Measurements from ENCODE around the gene ZFP36L1. TPM values are rescaled to one million over a fixed set of nuclear protein-coding genes. Genes with fewer than 3 reads are reported as not detected.

ZFP36L1 gene
- total RNA-seq, 4 donors from 2014 or later, result 125 to 253 (median 196) TPM

GRCh38 chr14:68785534-68786490 lies 7.1 kb downstream of the ZFP36L1 start:
- no peak for TF ChIP-seq CTCF (IDR thresholded peaks at IDR 0.05; ENCODE audit: low read depth)

- no peak for TF ChIP-seq CTCF (IDR thresholded peaks at IDR 0.05; ENCODE audit: low read depth)
Measured at GRCh38 chr14:68784978-68785533, 7.8 kb downstream of the ZFP36L1 start.

- no peak for TF ChIP-seq CTCF (IDR thresholded peaks at IDR 0.05; ENCODE audit: low read depth)
Measured at GRCh38 chr14:68784226-68784910, 8.5 kb downstream of the ZFP36L1 start.

GRCh38 chr14:68783408-68784225 lies 9.2 kb downstream of the ZFP36L1 start:
- TF ChIP-seq CTCF (IDR thresholded peaks at IDR 0.05; ENCODE audit: low read depth), result no peak

- TF ChIP-seq CTCF (IDR thresholded peaks at IDR 0.05; ENCODE audit: low read depth), result no peak
Measured at GRCh38 chr14:68782091-68782981, 10.5 kb downstream of the ZFP36L1 start.

Data from subcutaneous adipose tissue (tissue), 4 donors.